Ecto neural progenitor cell (in vitro differentiated cells): Measurements from ENCODE around the gene SUN2.

Experiments used
- DNase-seq: peaks from one replicate; pipeline ENCODE4 v3.0.0-alpha.2; 2018; ENCODE audit warnings: low spot score

SUN2 gene

DNA sequence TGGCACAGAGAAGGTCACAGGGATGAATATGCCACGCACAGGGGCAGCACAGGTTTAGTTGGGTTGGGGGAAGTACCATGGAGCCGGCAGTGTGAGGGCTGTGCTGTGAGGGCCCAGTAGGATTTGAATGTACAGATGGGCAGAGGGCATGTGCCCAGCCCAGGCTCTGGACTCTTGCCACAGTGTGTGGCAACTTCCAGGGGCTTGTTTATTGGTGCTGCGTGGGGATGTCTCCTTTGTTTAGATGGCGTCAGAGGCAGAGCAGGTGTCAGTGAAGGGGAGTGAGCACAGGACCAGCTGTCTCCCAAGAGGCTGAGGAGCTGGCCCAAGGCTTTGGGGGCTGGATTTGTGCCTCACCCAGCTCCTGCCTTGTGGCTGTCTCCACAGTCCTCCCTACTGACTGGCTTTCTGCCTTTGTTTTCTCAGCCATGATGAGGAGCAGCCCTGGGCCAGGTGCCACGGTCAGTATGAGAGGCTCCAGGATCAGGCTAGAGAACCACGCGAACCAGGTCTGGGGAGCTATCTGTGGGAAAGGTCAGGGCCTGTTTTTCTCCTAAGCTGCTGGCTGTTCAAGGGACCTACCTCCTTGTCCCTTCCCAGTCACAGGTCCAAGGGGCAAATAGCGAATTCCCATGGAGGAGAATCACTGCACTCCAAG lies 21.9 kb downstream of the SUN2 start:
- DNase-seq = no peak

DNA sequence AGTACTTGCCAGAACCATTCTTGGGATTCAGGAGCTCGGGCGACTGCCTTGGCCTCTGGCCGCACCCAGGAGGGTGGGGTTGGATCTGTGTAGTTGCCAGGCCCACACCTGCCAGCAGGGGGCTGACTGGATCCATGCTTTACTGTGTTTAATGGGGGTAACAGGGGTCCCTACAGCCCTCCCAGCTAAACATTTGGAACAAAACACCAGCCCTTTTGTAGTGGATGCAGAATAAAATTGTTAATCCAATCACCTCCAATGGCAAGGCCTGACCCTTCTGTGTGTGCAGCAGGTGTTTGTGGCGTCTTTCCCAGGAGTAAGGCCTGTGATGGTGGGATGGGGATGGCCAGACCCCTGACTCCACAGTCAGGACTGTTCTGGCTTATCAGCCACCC lies 22.5 kb downstream of the SUN2 start:
- peak; percentile 63 for DNase-seq

DNA sequence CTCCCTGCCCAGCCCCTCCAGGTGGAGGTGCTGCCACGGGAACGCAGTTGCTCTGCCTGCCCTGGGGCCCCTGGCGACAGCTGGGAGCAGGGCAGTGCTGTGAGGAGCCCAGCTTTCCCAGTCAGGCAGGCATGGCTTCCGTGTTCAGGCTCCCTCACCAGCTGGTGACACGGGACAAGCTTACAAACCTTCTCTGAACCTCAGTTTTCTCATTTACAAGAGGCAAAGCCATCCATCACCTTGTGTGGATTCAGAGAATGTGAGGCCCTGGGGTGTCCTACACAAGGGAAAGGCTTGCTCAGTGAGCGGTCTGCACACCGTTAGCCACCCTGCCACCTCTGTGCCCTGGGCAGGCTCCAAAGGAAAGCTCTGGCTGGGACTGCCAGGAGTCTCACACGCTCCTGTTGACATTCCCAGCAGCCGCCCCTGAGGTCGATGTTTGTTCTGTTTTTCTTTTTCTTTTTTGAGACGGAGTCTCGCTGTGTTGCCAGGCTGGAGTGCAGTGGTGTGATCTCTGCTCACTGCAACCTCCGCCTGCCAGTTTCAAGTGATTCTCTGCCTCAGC lies 23.5 kb downstream of the SUN2 start:
- DNase-seq = no peak

DNA sequence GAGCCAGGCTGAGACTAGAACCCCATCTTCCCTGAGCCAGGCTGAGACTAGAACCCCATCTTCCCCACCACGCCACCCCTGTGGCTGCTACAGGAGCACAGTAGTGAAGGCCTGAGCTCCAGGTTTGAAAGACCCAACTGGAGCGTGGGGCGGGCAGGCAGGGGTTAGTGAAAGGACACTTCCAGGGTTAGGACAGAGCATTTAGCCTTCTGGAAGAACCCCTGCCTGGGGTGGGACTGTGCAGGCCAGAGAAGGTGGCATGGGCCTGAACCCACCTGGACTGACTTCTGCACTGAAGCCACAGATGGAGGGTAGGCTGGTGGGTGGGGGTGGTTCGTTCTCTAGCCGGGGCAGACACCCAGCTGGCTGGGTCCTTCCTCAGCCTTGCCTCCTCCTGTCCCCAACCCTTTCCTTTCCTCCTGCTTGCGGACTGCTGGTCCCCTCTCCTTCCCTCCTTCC lies 24.1 kb downstream of the SUN2 start:
- DNase-seq = no peak

DNA sequence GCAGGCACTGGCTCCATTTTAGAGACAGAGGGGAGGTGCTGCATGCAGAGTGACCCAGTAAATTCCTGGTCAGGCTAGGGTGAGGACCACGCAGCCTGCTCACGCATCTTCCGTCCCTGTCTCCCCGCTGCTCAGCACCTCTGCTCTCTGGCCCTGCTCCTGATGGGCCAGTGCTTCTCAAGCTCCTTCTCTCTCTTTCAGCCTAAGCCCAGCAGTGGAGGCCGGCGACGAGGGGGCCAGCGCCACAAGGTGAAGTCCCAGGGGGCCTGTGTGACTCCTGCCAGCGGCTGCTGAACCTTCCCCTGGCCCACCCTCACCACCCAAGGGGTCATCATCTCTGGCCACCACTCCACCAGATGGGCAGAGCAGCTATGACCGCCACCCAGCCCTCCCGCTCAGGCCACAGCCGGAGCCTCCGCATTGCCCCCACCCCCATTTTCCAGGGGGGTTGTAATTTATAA lies 25.4 kb downstream of the SUN2 start:
- DNase-seq = no peak

DNA sequence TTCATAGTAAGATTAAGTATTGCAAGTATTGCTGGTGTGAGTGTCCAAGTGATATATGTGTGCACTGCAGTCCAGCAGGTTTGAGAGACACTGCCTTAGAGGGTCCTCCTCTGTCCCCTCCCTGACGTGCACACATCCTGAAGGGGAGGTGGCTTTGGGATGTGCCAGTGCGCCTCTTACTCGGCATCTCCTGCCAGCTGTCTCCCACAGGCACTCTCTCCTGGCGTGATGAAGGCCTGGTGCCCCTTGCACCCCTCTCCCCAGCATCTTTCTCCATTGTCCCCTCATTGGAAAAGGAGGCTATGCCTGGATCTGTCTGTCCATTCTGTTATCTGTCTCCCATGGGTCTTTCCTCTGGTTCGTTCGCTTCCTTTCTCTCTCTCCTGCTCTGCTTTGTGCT lies 25.9 kb downstream of the SUN2 start:
- no peak for DNase-seq

DNA sequence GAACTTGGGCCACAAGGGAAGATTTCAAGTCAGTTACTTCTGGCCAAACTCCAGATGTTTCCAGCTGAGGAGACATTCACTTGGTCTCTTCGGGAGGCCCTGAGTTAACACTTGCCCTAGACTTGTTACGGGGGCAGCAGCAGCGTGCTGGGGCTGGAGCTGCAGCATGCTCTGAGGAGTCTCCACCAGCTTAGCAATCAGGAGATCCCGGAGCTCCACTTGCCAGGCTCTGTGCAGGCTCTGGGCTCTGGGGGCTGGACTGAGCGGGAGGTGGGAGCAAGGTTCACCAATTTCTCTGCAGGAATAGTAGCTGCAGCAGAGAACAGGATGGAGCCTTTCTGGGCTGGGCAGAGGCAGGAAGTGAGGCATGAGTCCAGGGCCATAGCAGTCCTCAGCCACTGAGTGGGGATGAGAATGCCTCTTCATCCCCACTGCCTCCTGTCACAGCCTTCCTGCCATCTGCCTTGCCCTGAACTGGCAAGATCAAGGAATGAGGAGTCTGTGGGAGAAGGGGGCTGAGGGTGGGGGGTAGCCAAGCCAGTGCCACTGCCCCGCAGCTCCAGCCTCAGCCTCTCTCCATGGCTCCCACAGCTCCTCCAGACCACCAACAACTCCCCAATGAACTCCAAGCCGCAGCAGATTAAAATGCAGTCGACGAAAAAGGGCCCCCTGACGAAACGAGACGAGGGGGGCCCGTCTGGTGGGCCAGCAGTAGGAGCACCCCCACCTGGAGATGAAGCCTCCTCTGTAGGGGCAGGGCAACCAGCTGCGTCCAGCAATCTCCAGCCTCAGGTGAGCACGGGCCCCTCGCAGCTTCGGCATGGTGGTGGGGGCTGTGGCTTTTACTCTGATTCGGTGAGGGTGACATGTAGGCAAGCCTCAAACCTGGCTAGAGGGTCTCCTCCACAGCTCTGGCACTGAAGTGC lies 26.7 kb downstream of the SUN2 start:
- DNase-seq = no peak

DNA sequence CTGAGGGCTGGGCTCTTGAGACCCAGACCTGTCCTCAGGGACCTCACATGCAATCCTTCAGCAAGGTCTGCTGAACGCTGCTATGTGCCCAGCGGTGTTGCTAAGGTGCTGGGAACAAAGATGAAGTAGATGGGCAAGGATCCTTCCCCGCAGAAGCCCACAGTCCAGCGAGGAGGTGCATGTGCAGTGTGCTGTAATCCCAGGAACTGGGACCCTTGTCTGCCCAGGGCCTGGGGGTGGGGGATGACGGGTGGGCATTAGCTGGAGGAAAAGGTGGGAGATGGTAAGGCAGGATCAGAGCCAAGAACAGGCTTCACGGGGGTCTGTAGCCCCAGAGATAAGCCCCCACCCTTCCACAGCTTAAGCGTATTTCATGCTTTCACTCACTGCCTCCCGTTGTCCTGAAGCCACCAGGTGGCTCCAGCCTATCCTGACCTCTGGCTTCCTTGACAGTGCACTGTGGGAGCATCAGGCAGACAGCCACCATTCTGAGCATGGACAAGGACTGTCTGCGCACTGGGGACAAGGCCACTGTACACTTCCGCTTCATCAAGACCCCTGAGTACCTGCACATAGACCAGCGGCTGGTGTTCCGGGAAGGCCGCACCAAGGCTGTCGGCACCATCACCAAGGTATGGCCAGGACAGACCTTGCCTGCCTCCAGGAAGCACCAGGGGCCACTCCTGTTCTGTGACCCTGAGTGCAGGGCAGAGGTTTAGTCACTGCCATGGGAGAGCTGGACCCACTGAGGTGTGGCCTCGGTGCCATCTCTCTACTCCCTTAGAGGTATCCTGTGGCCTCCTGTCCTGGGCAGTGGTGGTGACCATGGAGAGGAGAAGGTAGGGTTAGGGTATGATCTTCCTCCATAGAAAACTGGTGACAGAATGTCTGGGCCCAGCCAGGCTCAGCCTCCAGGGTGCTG lies 28.0 kb downstream of the SUN2 start:
- DNase-seq = no peak

DNA sequence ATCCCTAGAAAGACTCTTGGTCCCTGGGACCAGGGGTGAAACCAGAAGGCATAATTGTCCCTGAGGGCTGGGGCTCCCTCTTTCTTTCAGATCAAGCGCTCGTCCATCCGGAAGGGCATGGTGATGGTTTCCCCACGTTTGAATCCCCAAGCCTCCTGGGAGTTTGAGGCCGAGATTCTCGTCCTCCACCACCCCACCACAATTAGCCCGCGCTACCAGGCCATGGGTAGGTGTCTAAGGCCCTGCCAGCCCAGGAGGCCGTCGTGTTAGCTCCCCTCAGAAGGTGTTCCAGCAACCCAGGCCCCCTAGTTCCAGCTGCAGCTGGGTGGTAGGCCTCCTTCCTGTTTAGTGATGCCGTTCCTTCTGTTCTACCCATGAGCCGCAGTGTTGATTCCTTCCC lies 28.7 kb downstream of the SUN2 start:
- DNase-seq = no peak

DNA sequence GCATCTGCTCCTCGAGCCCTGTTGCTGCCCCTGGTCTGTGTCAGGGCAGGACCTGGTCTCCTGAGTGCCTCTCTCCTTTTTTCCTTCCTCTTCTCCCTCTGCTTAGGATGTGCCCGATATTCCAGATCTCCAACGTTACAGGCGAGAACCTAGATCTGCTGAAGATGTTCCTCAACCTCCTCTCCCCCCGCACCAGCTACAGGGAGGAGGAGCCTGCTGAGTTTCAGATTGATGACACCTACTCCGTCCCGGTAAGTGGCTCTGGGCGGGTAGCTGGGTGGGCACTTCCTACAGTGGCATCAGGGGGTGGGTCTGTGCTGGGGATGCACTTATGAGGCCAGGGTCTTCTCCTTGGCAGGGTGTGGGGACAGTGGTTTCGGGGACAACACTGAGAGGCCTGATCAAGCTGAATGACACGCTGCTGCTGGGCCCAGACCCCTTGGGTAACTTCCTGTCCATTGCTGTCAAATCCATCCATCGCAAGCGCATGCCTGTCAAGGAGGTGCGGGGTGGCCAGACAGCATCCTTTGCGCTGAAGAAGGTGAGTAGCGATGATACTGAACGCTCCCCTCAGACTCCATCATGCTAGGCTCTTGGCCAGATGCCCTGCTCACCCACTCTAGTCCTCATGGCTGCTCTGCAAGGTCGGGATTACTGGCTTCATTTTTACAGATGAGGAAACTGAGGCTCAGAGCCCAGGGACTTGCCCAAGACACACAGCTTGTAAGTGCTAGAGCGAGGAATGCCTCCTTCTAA lies 29.7 kb downstream of the SUN2 start:
- no peak for DNase-seq

DNA sequence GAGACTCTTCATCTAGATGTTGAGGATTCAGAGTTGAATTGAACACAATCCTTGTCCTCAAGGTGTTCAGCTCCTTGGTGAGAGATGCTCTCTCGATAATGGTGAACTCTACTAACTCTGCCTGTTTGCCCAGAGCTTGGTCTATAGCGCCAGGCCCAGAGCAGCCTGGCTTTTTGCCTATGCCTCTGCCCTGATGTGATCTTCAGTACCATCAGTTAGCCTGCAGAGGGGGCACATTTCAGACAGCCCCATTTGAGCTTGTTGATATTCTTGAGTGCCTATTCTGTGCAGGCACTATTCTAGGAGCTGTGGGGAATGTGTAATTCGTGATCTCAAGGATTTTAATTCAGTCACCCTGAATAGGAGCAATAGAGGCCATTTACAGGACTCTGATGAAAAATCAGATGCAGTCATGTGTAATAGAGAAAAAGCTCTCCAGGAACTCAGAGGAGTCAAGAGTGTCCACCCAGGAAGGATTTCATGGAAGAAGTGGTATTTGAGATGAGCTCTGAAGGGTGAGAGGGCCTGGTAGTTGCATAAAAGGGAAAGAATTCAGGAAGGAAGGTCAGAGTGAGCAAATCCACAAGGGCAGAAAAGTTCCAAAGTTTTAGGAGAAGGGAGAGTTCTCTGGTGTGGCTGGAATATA lies 30.7 kb downstream of the SUN2 start:
- no peak for DNase-seq

DNA sequence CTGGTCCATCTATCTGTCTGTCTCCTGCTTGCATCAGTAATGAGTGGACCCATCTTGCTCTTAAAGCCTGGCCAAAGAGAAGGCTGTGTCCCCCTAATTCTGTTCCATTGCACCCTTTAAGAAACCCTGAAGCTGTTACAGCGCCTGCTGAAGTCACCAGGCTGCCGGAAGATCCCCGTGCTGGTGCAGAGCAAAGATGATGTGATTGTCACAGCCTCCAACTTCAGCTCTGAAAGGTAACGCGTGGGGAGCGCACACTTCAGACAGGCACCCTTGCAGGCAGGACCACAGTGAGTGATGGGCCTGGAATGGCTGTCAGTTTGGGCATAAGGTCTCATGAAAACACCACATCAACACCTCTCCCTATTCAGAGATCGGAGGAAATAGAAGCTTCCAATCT lies 31.6 kb downstream of the SUN2 start:
- DNase-seq = no peak

DNA sequence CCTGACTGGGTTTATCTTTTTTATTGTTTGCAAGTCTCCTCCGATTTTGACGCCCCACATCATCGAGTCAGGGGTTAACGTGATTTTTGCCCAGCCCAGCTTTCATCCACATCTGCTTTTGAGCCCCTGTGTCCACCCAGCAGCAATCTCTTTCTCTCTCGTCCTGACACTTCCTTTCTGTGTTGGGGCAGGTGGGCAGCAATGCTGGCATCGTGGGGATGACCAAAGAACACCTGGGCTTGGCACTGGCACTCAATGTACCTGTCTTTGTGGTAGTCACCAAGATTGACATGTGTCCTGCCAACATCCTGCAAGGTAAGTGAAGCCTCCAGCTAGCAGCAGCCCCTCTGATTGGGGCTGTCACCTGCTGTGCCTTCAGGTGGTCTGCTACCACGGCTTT lies 34.2 kb downstream of the SUN2 start:
- no peak for DNase-seq

DNA sequence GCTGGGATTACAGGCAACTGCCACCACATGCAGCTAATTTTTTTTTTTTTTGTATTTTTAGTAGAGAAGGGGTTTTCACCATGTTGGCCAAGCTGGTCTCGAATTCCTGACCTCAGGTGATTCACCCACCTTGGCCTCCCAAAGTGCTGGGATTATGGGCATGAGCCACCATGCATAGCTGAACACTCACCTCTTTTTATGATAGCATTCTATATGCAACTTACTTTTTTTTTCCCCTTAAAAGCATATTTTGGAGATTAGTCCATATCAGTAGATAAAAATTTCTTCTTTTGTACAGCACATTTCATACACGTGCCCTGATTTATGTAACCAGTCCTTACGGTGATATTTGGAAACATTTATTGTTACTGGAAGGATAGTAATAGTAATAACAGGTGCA lies 35.4 kb downstream of the SUN2 start:
- no peak for DNase-seq

DNA sequence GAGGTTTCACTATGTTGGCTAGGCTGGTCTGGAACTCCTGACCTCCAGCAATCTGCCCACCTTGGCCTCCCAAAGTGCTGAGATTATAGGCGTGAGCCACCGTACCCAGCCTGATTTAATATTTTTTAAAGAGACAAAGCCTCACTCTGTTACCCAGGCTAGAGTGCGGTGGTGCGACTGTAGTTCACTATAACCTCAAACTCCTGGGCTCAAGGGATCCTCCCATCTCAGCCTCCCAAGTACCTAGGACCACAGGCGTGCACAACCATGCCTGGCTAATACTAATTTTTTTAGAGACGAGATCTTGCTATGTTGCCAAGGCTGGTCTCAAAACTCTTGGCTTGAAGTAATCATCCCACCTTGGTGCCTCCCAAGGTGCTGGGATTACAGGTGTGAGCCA lies 36.6 kb downstream of the SUN2 start:
- DNase-seq = no peak

DNA sequence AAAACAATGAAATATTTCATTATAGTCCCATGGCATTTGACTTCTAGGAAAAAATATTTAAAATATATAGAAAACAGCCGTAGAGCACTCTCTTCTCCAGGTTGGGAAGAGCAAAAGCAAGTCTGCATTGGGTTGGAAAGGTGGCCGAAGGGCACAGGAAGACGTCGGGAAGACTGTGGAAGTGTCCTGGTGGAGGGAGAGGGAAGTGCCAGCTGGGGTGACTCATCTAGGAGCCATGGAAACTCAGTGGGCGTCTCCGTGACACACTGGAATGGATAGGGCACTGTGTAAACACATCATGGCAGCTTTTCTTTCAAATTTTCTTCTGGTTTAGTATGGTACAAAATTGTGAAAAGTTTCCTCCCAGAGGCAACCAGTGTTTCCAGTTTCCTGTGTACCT lies 37.4 kb downstream of the SUN2 start:
- no peak for DNase-seq

DNA sequence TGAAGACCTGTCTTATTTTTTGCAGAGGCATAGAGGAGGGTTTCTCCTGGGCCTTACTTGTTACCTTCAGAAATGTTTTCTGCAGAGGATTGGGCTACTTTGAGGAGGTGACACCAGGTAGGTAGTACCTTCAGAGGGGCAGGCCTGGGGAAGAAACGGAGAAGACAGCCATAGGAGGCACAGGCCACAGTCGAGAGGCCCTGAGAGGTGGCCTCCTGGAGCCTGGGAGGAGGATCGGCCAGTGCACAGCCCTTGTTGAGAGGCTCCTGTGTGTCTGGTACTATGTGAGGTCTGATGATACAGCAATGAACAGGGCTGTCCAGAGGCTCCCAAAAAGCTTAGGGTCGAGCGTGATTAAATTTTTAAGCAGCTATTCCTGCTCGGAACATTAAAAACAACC lies 38.6 kb downstream of the SUN2 start:
- DNase-seq = no peak

DNA sequence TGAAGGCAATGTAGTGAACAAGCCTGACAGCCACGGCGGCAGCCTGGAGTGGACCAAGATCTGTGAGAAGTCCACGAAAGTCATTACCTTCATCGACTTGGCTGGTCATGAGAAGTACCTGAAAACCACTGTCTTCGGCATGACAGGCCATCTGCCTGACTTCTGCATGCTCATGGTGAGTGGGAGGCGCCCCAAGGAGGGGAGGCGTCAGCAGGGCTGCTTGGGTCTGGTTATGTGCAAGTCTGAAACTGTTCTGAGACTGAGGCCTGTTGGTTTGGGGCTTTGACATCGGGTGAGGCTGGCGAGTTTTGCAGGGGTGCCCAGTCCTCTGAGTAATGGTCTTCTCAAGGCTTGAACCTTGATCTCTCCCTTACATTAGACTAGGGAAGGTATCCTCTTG lies 39.0 kb downstream of the SUN2 start:
- DNase-seq = no peak

DNA sequence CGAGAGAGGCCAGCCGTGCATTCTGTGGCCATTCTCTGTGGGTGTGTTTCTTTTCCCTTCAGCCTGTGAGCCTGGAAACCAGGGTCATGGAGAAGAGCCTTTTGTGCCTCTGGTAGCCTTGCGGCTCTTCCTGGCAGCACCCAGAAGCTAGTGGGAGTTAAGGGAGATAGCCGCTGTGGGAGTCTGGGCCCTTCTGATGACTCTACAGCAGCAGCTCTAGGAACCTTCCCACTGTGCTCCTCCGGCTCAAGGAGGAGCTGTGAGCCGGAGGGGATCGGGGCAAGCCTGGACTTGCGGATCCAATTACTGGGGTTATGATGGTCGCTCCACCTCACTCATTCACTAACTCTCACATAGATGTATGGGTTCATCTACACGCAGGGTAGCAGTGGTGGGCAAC lies 39.5 kb downstream of the SUN2 start:
- no peak for DNase-seq

DNA sequence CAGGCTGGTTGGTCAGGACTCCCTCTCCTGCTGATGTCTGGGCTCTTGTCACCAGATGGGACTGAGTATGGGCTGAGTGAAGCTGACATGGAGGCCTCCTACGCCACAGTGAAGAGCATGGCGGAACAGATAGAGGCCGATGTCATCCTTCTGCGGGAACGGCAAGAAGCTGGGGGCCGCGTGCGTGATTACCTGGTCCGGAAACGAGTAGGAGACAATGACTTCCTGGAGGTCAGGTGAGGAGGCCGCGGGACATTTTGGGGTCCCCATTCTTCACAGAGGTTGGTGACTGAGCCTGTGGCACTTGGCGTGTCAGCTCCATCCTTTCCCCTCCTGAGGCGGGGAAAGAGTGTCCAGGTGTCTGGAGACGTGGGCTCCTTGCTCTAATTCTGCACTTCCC lies 39.9 kb downstream of the SUN2 start:
- no peak for DNase-seq
